ENCODE results near the gene HSPH1.

DNA sequence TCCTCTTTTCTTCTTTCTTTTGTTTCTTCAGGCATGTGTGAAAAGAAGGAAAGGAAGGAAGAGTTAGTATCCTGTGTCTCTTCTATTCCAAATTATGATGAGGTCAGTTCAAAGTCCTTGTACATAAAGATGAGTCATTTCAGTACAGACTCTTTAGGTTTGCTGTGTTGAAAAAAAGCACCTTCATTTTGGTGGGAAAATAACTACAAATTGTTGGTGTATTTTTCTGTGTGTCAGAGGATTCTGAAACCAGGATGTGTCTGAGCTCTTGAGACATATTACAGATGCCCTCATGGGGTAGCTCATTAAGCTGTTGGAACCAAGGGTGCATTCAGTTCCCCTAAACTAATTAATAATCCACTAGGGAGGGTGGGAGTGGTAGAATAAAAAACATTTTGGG, 5.8 kb upstream of the HSPH1 start:
- TF ChIP-seq, protein P1, sequence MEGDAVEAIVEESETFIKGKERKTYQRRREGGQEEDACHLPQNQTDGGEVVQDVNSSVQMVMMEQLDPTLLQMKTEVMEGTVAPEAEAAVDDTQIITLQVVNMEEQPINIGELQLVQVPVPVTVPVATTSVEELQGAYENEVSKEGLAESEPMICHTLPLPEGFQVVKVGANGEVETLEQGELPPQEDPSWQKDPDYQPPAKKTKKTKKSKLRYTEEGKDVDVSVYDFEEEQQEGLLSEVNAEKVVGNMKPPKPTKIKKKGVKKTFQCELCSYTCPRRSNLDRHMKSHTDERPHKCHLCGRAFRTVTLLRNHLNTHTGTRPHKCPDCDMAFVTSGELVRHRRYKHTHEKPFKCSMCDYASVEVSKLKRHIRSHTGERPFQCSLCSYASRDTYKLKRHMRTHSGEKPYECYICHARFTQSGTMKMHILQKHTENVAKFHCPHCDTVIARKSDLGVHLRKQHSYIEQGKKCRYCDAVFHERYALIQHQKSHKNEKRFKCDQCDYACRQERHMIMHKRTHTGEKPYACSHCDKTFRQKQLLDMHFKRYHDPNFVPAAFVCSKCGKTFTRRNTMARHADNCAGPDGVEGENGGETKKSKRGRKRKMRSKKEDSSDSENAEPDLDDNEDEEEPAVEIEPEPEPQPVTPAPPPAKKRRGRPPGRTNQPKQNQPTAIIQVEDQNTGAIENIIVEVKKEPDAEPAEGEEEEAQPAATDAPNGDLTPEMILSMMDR (IDR thresholded peaks at IDR 0.05 in 4 of 5, conservative IDR thresholded peaks at IDR 0.05 in 1 of 5) = no peak
- no peak for TF ChIP-seq POLR2A (IDR thresholded peaks at IDR 0.05)
